ENCODE data around the gene ODF4.
"Not testable (repeated sequence)": the region's sequence is repeated elsewhere in the genome, so short reads cannot be mapped to it uniquely, and the experiment has no call there.

Gene ODF4

DNA sequence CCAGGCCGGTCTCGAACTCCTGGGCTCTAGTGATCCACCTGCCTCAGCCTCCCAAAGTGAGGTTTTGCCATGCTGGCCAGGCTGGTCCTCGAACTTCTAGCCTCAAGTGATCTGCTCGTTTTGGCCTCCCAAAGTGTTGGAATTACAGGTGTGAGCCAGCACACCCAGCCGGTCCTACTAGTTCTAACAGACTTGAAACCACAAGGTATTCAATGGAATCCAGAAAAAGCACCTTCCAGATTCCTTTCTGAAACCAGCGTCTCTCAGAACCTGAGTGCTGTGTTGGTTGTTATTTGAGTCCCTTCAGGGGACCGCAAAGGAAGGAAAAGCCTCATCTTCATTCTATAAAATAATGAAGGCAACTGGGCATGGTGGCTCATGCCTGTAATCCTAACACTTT, 32.8 kb downstream of the ODF4 start:
- H3K4me1 ChIP-seq (ENCODE audit: control insufficient read depth in 1 of 2, insufficient read depth in 2 of 2, low read length in 2 of 2) = peaks cover 0 to 15% of the 10 kb centered on the region in 2 donors
- no peak overlapping the region for H3K4me3 ChIP-seq (ENCODE audit: low read depth in 1 of 2, low read length in 2 of 2)
- no peaks in the 10 kb centered on the region for H3K9me3 ChIP-seq (ENCODE audit: control insufficient read depth in 1 of 2, low read length in 2 of 2)
- H3K27ac ChIP-seq (ENCODE audit: low read length) = no peak overlapping the region
- no peaks in the 10 kb centered on the region for H3K27me3 ChIP-seq (ENCODE audit: low read depth, low read length)
- peaks cover 32% of the 10 kb centered on the region in 2 donors for H3K36me3 ChIP-seq (ENCODE audit: control insufficient read depth in 1 of 2, insufficient read depth in 2 of 2, low read length in 2 of 2)

DNA sequence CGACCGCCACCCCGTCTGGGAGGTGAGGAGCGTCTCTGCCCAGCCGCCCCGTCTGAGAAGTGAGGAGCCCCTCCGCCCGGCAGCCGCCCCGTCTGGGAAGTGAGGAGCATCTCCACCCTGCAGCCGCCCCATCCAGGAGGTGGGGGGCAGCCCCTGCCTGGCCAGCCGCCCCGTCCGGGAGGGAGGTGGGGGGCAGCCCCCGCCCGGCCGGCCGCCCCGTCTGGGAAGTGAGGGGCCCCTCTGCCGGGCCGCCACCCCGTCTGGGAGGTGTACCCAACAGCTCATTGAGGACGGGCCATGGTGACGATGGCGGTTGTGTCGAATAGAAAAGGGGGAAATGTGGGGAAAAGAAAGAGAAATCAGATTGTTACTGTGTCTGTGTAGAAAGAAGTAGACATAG, 34.2 kb downstream of the ODF4 start:
- H3K4me3 ChIP-seq (ENCODE audit: low read depth in 1 of 2, low read length in 2 of 2); H3K27me3 ChIP-seq (ENCODE audit: low read depth, low read length); H3K9me3 ChIP-seq (ENCODE audit: control insufficient read depth in 1 of 2, low read length in 2 of 2); H3K27ac ChIP-seq (ENCODE audit: low read length): not testable (repeated sequence)
- peaks cover 0 to 15% of the 10 kb centered on the region in 2 donors for H3K4me1 ChIP-seq (ENCODE audit: control insufficient read depth in 1 of 2, insufficient read depth in 2 of 2, low read length in 2 of 2)
- H3K36me3 ChIP-seq (ENCODE audit: control insufficient read depth in 1 of 2, insufficient read depth in 2 of 2, low read length in 2 of 2) = peaks cover 36 to 42% of the 10 kb centered on the region in 2 donors

DNA sequence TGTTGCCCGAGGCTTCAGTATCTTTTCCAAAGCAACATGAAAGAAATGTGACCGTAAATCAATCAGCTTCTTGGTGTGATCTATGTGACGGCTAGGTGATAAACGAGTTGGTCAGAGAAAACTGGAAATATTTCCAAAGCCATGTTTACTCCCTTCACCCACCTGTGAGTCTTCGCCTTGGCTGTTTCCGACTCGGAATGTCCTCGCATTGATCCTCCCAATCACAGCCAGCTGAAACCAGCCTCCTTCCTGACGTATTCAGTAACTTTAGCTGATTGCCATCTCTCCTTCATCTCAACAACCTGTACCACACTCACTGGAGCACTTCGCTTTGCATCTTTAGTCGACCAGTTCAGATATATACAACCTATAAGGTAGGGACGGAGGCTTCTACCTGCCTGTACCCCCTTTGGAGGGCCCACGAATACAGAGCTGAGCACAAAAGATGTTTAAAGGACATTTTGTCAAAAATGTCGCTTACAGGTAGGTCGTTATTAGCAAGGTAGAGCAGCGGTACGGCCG, 36.2 kb downstream of the ODF4 start:
- peaks cover 0 to 24% of the 10 kb centered on the region in 2 donors for H3K4me1 ChIP-seq (ENCODE audit: control insufficient read depth in 1 of 2, insufficient read depth in 2 of 2, low read length in 2 of 2)
- H3K4me3 ChIP-seq (ENCODE audit: low read depth in 1 of 2, low read length in 2 of 2) = peak overlapping the region; percentile 73 to 95
- peaks cover 39 to 48% of the 10 kb centered on the region in 2 donors for H3K36me3 ChIP-seq (ENCODE audit: control insufficient read depth in 1 of 2, insufficient read depth in 2 of 2, low read length in 2 of 2)
- H3K27ac ChIP-seq (ENCODE audit: low read length) = peak overlapping the region; percentile 61
- H3K27me3 ChIP-seq (ENCODE audit: low read depth, low read length) = no peaks in the 10 kb centered on the region
- H3K9me3 ChIP-seq (ENCODE audit: control insufficient read depth in 1 of 2, low read length in 2 of 2) = no peaks in the 10 kb centered on the region

DNA sequence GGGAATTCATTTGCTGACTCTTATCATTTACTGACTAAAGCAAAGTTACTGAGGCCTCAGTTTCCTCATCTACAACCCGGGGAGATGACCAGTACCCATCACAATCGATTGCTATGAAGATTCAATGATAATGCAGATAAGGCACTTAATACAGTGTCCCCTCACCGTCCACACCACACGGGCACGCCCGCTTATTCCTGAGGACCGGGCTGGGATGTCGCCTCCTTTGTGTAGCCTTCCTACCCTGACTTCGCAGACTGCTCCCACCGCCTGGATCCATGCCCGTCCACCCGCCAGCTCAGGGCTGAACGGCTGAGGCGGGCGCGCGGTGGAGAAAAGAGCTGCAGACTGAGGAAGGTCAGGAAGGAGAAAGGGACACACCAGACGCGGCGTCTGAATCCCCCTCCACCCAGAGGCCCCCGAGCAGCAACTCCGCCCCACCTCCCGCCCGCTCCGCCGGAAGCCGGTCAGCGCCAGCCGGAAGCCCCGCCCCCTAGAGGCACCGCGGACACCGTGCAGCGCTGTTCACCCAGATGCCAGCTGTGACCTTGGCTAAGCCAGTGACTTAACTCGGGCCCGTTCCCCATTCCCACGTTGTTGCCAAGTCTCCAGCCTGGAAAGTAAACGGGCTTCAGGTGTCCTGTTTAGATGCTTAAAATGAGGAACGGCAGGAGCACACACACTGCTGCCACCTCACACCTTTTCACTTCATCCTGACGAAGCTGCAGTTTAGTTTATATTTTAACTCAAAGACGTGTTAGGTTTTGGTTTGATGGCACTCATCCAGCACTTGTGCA, 36.8 kb downstream of the ODF4 start, which contains the start of gene KRABD2:
Gene KRABD2 (minus strand): TSS at position 434 of the 797 bp plus-strand sequence.
- peaks cover 46 to 50% of the 10 kb centered on the region in 2 donors for H3K36me3 ChIP-seq (ENCODE audit: control insufficient read depth in 1 of 2, insufficient read depth in 2 of 2, low read length in 2 of 2)

DNA sequence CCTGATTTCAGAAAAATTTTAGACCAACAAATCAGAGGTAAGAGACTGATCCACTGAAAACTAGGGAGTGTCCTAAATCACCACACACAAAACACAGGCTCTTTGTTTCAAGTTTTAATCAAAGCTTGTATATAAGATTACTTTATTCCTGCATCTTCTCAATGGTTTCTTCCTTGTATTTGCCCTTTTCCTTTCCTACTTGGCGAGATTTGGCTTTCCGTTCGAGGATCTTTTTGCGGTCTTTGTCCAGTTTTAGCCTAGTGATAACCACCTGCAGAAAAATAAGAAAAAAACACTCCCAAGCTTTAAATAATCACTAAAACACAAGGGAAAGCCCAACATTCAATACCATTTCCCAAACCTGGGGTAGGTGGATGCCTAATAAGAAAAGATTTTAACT, 37.8 kb downstream of the ODF4 start:
- H3K27ac ChIP-seq (ENCODE audit: low read length) = peak overlapping the region; percentile 61

More for the DNA sequence above, 36.8 kb downstream of the ODF4 start, which contains the start of gene KRABD2:
- Histone ChIP-seq H3K27ac (ENCODE audit: low read length) (peak within 1 kb of the TSS; percentile 61), H3K4me1 (ENCODE audit: control insufficient read depth in 1 of 2, insufficient read depth in 2 of 2, low read length in 2 of 2) (peaks cover 0 to 31% of the 10 kb centered on the region in 2 donors), H3K9me3 (ENCODE audit: control insufficient read depth in 1 of 2, low read length in 2 of 2) (no peaks in the 10 kb centered on the region), H3K4me3 (ENCODE audit: low read depth in 1 of 2, low read length in 2 of 2) (peak within 1 kb of the TSS; percentile 73 to 95), H3K27me3 (ENCODE audit: low read depth, low read length) (no peaks in the 10 kb centered on the region)

DNA sequence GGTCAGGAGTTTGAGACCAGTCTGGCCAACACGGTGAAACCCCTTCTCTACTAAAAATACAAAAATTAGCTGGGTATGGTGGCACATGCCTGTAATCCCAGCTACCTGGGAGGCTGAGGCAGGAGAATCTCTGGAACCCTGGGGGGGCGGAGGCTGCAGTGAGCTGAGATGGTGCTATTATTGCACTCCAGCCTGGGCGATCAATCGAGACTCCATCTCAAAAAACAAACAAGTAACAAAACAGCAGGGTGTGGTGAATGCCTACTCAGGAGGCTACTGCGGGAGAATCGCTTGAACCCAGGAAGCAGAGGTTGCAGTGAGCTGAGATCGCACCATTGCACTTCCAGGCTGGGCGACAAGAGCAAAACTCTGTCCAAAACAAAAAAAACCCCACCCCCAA, 38.5 kb downstream of the ODF4 start:
- H3K4me1 ChIP-seq (ENCODE audit: control insufficient read depth in 1 of 2, insufficient read depth in 2 of 2, low read length in 2 of 2) = peaks cover 0 to 40% of the 10 kb centered on the region in 2 donors
- H3K4me3 ChIP-seq (ENCODE audit: low read depth in 1 of 2, low read length in 2 of 2); H3K27me3 ChIP-seq (ENCODE audit: low read depth, low read length); H3K9me3 ChIP-seq (ENCODE audit: control insufficient read depth in 1 of 2, low read length in 2 of 2); H3K27ac ChIP-seq (ENCODE audit: low read length): not testable (repeated sequence)
- H3K36me3 ChIP-seq (ENCODE audit: control insufficient read depth in 1 of 2, insufficient read depth in 2 of 2, low read length in 2 of 2) = peaks cover 44 to 46% of the 10 kb centered on the region in 2 donors

More for the DNA sequence above, 37.8 kb downstream of the ODF4 start:
- Histone ChIP-seq H3K4me3 (ENCODE audit: low read depth in 1 of 2, low read length in 2 of 2) (no peak overlapping the region), H3K9me3 (ENCODE audit: control insufficient read depth in 1 of 2, low read length in 2 of 2) (no peaks in the 10 kb centered on the region), H3K27me3 (ENCODE audit: low read depth, low read length) (no peaks in the 10 kb centered on the region), H3K36me3 (ENCODE audit: control insufficient read depth in 1 of 2, insufficient read depth in 2 of 2, low read length in 2 of 2) (peaks cover 44 to 46% of the 10 kb centered on the region in 2 donors), H3K4me1 (ENCODE audit: control insufficient read depth in 1 of 2, insufficient read depth in 2 of 2, low read length in 2 of 2) (peaks cover 0 to 40% of the 10 kb centered on the region in 2 donors)

DNA sequence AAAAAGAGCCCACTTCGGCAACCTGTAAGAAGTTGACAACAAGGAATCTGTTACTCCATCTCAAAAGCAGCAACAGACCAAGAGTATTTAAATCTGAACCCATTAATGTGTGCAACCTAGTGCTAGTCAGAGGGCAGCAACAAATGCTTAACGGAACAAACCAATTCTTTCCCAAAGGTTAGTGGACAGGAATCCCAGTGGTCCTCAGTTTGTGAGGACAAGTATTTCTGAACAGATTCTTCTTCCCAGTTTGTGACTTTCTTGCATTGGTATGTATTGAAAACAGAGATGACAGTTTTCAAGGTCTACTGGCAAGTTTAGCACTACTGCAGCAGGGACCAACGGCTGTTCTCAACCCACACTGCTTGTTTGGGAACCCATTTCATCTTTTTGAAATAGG, 40.4 kb downstream of the ODF4 start:
- Histone ChIP-seq H3K4me1 (ENCODE audit: control insufficient read depth in 1 of 2, insufficient read depth in 2 of 2, low read length in 2 of 2) (peaks cover 0 to 50% of the 10 kb centered on the region in 2 donors), H3K4me3 (ENCODE audit: low read depth in 1 of 2, low read length in 2 of 2) (no peak overlapping the region), H3K27ac (ENCODE audit: low read length) (no peak overlapping the region), H3K36me3 (ENCODE audit: control insufficient read depth in 1 of 2, insufficient read depth in 2 of 2, low read length in 2 of 2) (peaks cover 44 to 46% of the 10 kb centered on the region in 2 donors), H3K9me3 (ENCODE audit: control insufficient read depth in 1 of 2, low read length in 2 of 2) (no peaks in the 10 kb centered on the region), H3K27me3 (ENCODE audit: low read depth, low read length) (no peaks in the 10 kb centered on the region)

DNA sequence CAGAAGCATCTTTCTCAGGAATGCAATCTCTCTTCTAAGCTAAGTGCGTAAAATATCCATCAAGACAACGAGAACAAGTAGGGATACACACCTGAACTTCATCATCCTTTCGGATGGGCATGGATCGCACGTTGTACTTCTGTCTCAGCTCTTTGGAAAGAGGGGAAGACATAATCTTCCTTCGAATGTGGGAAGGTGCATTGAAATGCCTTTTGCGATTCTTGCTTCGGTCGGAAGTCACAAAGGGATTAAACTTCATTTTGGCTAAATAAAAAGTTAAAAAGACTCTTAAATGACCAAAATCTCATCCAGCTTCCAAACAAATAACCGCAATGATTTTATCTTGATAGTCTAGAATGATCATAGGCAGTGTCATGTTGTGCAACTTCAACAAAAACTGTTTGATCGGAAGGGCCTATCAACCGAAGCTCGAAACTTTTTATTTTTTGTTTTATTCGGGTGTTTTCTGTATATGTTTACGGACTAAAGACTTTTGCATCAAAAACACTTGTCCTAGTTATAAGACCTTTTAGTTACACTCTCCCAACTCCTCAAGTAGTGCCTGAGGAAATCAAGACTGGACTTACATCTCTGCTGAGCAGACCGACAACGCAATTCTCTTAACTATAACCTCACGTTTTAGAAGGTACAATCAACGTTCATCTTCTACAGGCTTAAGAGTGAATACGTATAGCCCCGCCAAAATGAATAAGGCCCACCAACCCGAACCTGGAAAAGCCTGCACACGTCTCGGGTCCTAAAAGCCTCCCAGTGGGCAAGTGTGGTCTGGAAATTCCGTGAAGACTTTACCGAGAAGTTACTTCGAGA, 42.6 kb downstream of the ODF4 start:
- Histone ChIP-seq H3K9me3 (ENCODE audit: control insufficient read depth in 1 of 2, low read length in 2 of 2) (no peaks in the 10 kb centered on the region), H3K27ac (ENCODE audit: low read length) (peak overlapping the region; percentile 90), H3K4me3 (ENCODE audit: low read depth in 1 of 2, low read length in 2 of 2) (peak overlapping the region; percentile 92 to 100), H3K4me1 (ENCODE audit: control insufficient read depth in 1 of 2, insufficient read depth in 2 of 2, low read length in 2 of 2) (peaks cover 0 to 35% of the 10 kb centered on the region in 2 donors), H3K36me3 (ENCODE audit: control insufficient read depth in 1 of 2, insufficient read depth in 2 of 2, low read length in 2 of 2) (peaks cover 38 to 41% of the 10 kb centered on the region in 2 donors), H3K27me3 (ENCODE audit: low read depth, low read length) (no peaks in the 10 kb centered on the region)

DNA sequence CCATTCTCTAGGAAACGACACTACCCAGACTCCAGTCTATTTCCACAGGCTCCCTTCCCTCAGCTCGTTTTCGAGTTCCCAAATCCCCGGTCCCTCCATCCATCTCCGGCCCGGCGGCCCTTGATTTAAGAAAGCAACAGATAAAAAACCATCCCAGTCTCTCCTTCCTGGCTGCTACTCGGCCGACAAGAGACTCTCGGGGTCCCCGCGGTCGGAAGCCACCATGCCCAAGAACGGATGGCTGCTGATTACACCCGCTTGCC, 43.2 kb downstream of the ODF4 start:
- no peaks in the 10 kb centered on the region for H3K27me3 ChIP-seq (ENCODE audit: low read depth, low read length)
- peak overlapping the region; percentile 92 to 100 for H3K4me3 ChIP-seq (ENCODE audit: low read depth in 1 of 2, low read length in 2 of 2)
- H3K9me3 ChIP-seq (ENCODE audit: control insufficient read depth in 1 of 2, low read length in 2 of 2) = no peaks in the 10 kb centered on the region
- peaks cover 34 to 36% of the 10 kb centered on the region in 2 donors for H3K36me3 ChIP-seq (ENCODE audit: control insufficient read depth in 1 of 2, insufficient read depth in 2 of 2, low read length in 2 of 2)
- H3K4me1 ChIP-seq (ENCODE audit: control insufficient read depth in 1 of 2, insufficient read depth in 2 of 2, low read length in 2 of 2) = peaks cover 0 to 35% of the 10 kb centered on the region in 2 donors
- peak overlapping the region; percentile 90 for H3K27ac ChIP-seq (ENCODE audit: low read length)

DNA sequence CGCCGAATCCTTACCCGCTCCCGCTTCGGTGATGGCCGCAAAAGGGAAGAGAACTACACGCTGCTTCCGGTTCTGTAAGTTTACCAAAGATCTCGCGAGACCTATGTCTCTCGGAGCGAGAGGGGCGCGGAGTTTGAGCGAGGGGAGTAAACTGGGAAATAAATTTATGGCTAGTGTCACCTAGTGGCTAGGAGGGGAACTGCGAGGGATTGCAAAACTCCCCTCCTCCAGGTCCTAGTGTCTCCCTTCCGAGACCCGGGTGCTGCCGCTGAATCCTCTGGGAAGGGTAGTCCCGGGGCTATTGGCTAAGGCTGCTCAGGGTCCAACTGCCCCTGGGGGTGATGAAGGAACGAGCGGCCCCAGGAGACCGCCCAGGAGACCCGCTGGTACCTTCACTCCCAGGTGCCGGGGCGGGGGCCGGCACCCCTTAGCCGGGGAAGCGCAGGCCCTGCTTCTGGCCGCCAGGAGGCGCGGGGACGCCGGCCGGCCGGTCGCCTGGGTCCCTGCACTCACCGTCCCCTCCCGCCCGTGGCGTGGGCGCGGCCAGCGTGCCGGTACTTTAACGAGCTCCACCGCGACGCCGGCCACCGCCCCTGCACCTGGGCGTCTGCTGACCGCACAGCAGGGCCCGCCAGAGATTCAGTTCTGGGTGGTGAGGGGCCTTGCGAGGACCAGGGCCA, 43.6 kb downstream of the ODF4 start, which contains the start of gene RPL26:
Gene RPL26 (minus strand): TSS at position 51 of the 680 bp plus-strand sequence. CDS start 883 bp downstream, outside the sequence.
- H3K4me1 ChIP-seq (ENCODE audit: control insufficient read depth in 1 of 2, insufficient read depth in 2 of 2, low read length in 2 of 2) = peaks cover 0 to 35% of the 10 kb centered on the region in 2 donors
- no peaks in the 10 kb centered on the region for H3K9me3 ChIP-seq (ENCODE audit: control insufficient read depth in 1 of 2, low read length in 2 of 2)
- H3K27ac ChIP-seq (ENCODE audit: low read length) = peak within 1 kb of the TSS; percentile 90
- H3K27me3 ChIP-seq (ENCODE audit: low read depth, low read length) = no peaks in the 10 kb centered on the region
- peak within 1 kb of the TSS; percentile 92 to 100 for H3K4me3 ChIP-seq (ENCODE audit: low read depth in 1 of 2, low read length in 2 of 2)
- H3K36me3 ChIP-seq (ENCODE audit: control insufficient read depth in 1 of 2, insufficient read depth in 2 of 2, low read length in 2 of 2) = peaks cover 32% of the 10 kb centered on the region in 2 donors

Measured in muscle layer of duodenum (tissue), 2 donors.